ENCODE measurements around the gene DLX4.

DLX4 gene

DNA sequence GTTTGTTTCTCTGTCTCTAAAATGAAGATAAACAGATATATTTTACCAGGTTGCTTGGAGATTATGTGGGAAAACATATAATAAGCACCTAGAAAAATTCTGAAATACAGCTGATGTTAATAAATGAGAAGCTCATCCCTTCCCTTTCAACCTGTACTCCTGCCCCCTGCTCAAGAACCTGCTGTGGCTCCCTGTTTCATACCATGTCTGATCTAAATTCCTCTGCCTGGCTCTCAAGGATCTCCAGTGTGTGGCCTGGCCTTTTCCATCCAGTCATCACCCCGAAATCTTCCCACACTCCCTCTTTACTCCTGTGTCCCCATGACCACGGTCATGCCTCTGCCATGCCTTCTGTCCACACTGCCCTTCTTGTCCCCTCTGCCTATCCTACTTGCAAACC is 19.4 kb upstream of the DLX4 start:
- no peak for DNase-seq

- no peak for DNase-seq
Observed at GRCh38 chr17:49951362-49952082, 17.5 kb upstream of the DLX4 start.

DNA sequence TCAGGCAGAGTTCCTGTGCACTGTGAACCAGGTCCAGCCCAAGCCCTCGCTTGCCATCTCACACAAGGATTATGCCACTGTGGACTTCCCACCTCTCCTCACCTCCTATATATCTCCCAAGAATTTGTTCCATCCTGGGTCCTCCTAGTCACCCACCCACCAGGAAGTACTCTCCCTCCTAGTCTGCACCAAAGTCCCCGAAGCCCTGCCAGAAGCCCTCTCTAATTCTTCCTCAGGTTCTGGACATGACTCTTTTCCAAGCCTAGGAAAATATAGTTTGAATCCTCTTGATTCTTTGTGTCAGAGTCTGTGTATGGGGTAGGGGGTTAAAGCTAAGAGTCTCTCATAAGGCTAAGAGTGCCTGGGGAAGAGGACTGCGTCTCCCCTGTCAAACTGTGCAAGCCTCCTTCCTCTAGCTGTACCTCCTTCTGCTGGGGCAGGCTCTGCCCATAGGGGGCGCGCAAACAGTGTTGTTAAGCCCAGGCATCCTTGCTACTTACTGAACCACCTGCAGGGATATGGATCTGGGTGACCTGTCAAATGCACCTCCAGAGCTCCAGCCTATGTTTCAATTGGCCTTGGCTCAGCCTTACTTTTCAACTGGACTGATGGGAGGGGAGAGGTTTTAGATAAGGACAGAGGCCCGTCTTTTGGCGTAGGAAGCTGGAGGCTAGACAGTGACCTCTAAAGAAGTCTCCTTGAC is 16.6 kb upstream of the DLX4 start:
- no peak for DNase-seq

DNA sequence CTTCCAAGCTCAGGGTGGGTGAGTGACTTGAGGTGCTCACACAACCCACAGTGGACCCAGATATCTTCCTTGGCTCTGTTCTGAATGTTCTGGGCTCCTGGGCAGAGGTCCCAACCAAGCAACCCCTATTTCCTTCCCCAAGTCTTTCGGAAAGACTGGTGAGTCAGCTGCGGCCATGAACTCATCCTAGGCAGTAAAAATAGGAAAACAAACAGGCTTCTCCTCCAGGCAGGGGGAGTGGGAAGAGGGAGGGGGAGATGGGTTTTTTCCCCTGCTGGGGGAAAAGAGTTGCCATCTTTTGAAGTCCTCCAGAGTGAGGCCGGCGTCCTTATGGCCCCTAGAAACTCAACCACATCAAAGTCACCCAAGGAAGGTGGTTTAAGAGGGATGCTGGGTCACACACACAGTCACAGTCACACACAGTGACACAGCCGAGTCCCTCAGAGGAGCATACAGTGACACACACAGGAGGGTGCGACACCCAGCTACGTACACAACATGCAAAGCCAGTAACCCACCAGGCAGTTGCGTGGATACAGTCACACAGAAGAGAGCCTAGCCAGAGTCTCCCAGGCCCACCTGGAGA is 16.0 kb upstream of the DLX4 start:
- DNase-seq, result no peak

GRCh38 chr17:49955157-49955556 is 13.8 kb upstream of the DLX4 start:
- no peak for DNase-seq

DNA sequence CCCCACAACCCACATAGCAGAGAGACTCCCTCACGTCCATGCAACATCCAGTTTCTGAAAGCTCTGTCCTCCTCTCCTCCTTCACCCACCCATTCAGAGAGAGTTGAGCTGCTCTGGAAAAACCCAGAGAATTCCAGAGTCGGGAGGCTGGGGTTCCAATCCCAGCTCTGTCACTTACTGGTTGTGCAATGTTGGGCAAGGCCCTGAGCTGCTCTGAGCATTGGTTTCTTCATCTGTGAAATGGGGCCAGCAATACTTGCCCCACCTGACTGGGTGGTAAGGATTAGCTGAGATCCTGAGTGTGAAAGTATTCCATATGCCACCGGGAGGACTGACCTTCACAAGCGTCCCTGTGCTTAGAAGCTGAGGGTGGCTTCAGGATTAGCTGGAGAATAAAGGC is 12.2 kb upstream of the DLX4 start:
- DNase-seq, result no peak

DNA sequence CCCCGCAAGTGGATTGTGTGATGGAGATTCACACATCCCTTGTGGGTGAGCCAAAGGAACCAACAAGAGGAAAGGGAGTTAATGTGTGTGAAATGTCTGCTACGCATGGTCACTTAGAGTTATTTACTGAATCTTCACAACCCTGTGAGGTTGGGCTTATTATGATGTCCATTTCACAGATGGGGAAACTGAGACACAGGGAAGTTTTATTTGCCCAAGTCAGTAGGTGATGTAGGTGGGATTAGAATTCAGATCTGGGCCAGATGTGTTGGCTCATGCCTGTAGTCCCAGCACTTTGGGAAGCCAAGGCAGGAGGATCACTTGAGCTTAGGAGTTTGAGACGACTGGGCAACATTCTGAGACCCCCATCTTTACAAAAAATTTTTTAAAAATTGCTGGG is 11.6 kb upstream of the DLX4 start:
- DNase-seq, result no peak

- DNase-seq, result no peak
Observed at GRCh38 chr17:49958723-49959122, 10.3 kb upstream of the DLX4 start.

DNA sequence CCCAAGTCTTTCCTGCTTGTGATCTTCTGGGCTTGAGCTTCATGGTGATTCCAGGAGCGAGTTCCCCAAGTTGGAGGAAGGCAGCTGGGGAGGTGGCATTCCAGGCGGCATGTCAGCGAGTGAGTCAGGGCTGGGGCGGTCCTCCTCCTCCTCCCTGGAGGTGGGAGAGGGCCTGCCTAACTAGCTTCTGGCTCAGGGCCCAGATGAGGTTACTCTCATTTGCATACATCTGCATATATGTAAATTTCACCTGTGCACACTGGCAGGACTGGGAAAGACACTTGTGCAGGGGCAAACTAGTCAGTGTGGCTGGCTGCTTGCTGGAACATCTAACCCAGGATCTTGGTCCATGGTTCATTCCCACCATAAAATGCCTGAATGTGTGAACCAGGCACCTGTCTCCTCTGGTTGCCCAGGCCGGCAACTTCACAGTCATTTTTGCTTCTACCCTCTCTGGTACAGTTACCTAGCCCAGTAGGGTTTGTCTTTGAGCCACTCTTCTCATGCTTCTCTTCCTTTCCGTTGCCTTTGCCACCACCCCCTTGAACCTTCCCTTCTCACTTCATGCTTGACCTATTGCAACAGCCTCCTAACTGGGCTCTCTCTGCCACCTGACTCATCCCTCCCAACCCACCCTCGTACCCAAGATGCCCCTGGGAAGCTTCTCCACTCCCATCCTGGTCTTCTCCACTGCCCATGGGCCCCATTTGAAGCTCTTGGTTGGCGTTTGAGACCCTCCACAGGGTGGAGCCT is 9.6 kb upstream of the DLX4 start:
- DNase-seq, result no peak

- no peak for DNase-seq
Observed at GRCh38 chr17:49962599-49963308, 6.2 kb upstream of the DLX4 start.

- DNase-seq, result no peak
Observed at GRCh38 chr17:49963309-49963625, 5.7 kb upstream of the DLX4 start.

DNA sequence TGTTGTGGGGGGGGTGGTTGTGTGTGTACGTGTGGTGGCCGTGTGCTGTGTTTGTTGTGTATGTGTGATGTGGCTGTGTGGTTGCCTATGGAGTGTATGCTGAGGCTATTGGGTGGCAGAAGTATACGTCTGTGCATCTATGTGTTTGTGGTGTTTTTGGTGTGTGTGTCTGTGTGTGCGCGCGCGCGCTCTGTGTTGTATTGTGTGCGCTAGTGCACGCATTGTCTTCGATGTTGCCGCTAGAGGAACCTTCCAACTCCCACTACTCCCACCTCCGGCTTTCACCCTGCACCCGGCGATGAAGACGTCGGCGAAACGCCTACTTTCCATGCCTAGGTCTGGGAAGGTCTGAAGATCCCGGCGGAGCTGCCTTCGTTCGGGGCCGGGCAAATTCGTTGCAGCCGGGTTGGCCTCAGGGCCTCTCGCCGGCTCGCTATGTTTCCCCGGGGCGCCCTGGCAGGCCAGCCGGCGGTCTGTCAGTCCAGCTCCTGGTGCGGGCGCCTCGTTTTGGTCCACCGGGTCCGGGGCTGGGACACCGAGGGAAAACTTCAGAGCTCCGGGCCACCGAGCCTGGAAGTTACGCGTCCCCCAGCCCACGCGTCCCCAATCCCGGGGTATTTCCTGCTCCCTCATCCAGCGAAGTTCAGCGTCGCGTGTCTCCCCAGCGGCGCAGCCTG is 5.2 kb upstream of the DLX4 start:
- DNase-seq, result no peak

GRCh38 chr17:49964303-49964768 is 4.7 kb upstream of the DLX4 start:
- DNase-seq, result no peak

DNA sequence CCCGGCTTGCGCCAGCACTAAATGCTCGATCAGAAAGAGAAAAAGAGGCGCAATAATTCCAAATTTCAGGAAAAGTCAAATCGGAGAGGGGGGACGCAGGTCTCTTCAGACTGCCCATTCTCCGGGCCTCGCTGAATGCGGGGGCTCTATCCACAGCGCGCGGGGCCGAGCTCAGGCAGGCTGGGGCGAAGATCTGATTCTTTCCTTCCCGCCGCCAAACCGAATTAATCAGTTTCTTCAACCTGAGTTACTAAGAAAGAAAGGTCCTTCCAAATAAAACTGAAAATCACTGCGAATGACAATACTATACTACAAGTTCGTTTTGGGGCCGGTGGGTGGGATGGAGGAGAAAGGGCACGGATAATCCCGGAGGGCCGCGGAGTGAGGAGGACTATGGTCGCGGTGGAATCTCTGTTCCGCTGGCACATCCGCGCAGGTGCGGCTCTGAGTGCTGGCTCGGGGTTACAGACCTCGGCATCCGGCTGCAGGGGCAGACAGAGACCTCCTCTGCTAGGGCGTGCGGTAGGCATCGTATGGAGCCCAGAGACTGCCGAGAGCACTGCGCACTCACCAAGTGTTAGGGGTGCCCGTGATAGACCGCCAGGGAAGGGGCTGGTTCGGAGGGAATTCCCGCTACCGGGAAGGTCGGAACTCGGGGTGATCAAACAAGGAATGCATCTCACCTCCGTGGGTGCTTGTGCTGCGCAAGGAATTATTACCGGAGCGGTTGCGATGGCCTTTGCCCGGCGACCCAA is 4.0 kb upstream of the DLX4 start:
- no peak for DNase-seq

GRCh38 chr17:49965524-49965909 is 3.5 kb upstream of the DLX4 start:
- no peak for DNase-seq

- DNase-seq, result no peak
Observed at GRCh38 chr17:49966767-49967166, 2.2 kb upstream of the DLX4 start.

DNA sequence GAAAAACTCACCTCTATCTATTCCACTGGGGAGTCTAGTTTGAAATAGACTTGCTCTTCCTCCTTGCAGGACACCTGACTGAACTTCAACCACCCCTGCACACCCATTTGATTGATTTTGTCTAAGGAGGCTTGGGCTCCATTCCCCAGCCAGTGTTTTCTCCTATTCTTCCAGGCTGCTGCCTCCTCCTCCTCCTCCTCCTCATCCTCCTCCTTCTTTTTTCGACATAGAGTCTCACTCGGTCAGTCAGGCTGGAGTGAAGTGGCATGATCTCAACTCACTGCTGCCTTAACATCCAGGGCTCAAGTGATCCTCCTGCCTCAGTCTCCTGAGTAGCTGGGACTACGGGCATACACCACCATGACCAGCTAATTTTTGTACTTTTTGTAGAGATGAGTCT is 1.8 kb upstream of the DLX4 start:
- no peak for DNase-seq

- DNase-seq, result no peak
Observed at GRCh38 chr17:49967621-49968404, 1.2 kb upstream of the DLX4 start.

GRCh38 chr17:49968405-49969133 is 421 bp upstream of the DLX4 start:
- DNase-seq, result peak; percentile 28

GRCh38 chr17:49969795-49970389 is 902 bp downstream of the DLX4 start:
- no peak for DNase-seq

Data from SIG-M5 (cell line).